HK-2 (cell line): ENCODE data around the gene PAXX.
A peak's percentile ranks its signal among the peaks of the same experiment; 100 is the strongest.

Experiments
- DNase-seq: peaks from one replicate; pipeline ENCODE4 v3.0.0-alpha.2; 2018; ENCODE audit not compliant: unreplicated experiment

The PAXX gene

DNA sequence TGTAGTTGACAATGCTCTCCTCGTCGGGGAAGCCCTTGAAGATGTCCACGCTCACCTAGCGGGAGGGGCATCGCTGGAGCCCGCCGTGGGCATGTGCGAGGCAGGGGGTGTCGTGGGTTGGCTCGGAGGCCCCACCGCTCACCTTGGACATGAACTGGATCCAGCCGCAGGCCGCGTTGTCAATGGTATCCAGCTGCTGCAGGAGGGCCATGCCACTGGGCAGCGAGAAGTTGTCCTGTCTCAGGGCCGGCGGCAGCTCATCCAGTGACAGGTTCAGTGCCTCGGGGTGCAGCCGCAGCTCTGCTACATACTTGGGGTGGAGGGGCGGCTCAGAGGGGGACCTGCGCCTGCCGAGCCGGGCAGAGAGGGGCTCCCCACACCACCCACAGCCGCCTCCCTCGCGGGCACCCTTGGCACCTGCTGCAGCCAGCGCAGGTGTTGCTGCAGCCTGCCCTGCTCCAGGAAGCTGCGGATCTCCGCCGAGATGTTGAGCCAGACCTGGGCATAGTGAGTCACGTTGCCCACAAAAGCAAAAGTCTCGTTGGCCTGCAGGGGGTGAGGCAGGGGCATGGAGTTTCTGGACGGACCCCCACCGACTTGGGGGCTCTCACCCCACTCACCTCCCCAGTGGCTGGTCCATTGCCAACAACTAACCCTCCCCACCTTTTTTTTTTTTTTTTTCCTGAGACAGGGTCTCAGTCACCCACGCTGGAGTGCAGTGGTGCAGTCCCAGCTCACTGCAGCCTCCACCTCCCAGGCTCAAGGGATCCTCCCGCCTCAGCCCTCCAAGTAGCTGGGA, 26.7 kb downstream of the PAXX start:
- DNase-seq, result no peak

DNA sequence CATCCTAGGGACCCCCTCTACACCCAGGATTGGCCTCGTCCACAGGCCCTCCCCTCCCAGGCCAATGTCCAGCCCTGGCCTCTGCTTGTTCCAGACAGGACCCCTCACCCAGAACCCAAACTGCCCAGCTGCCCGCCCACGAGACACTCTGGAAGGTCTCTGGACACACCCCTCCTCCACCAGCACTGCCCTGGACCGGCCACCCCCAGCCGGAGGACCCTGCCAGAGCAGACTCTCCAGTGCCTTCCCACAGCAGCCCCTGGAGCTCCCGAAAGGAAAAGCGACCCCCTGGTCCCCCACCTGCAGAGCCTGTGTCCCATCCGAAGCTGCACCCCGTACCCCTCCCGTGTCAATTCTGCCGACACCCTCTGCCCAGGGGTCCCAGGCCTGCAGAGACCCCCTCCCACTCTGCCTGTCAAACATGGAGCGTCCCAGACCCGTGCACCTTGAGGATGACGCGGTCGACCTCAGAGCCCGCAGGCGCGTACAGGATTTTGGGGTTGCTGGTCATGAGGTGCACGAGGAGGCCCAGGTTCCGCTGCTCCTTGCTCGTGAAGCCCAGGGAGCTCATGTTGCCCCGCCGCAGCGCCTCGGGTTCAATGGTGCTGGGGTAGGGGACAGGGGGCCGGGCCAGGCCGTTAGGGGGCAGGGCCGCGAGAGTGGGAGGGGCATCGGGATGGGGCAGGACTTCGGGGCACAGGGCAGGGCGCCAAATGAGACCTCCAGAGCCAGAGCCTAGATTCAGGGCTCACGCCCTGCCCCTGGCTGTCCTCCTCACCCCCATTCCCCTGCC, 27.9 kb downstream of the PAXX start:
- no peak for DNase-seq

DNA sequence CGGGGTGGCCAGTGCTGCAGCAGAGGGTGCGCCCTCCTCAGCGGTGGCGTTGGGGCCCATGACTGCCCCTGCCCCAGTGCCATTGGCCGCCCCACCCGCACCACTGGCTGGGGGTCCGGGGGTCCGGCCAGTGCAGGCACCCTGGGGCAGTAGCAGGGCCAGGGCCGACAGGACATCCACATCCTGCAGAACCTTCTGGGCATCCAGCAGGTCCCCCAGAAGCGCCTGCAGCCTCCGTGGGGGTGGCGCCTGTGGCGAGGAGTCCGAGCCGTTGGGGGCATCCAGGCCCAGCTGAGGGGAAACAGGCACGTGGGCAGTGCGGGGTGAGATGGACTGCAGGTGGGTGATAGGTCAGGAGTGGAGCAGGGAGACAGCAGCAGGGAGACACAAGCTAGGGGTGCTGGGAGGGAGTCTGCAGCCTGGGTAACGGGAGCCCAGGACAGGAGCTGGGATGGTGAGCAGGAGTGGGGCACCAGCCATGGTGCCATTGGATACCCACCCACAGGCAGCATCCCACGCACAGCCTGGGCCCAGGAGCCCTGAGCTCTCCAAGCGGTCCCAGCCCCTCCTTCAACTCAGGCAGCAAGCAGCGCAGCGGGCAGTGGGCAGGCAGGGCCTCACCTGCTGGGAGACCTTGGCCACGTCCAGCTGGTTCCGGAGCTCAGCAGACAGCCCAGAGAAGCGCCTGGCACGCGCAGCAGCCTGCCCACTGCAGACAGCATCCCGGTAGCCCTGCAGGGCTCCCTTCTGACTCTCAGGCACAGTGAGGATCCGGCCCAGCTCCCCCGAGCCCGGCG, 28.7 kb downstream of the PAXX start:
- no peak for DNase-seq

DNA sequence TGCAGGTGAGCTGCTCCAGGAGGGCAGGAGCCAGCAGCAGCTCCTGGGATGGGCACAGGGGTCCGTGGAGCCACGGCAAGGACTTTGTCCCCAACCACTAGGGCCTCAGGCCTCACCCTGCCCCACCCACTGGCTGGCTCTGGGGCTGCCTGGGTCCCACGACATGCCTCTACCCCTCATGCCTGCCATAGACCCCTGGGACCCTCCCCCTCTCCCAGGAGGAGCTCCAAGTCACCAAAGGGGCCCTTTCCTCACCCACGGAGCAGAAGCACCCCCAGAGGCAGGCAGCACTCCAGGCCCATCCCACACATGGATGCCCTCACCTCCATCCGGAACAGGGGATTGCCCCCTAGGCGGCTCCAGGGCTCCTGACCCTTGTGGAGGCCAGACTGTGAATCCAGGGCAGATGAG, 29.4 kb downstream of the PAXX start:
- DNase-seq, result no peak

- peak; percentile 75 for DNase-seq
Observed at GRCh38 chr9:137021979-137022661, 29.9 kb downstream of the PAXX start.

- DNase-seq, result no peak
Observed at GRCh38 chr9:137022662-137023008, 30.4 kb downstream of the PAXX start.

GRCh38 chr9:137023157-137023556, 30.9 kb downstream of the PAXX start:
- DNase-seq, result no peak

DNA sequence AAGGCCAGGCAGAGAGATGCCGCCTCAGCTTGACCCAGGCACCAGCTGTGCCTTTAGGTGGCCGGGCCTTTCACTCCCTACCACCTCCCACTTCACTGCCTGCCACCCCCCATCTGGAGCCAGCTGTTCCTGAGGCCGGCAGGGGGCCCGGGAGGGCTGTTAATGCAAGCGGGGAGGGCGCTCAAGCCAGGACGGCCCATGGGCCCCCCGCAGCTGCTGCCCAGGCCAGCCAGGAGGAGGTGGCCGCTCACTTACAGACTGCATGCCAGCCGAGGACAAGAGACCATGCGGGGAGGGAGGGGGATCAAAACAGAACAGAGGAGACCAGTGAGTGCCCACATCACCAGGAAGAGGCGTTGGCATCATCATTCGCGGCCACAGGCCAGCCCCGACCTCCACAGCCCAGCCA, 31.4 kb downstream of the PAXX start:
- DNase-seq, result no peak

DNA sequence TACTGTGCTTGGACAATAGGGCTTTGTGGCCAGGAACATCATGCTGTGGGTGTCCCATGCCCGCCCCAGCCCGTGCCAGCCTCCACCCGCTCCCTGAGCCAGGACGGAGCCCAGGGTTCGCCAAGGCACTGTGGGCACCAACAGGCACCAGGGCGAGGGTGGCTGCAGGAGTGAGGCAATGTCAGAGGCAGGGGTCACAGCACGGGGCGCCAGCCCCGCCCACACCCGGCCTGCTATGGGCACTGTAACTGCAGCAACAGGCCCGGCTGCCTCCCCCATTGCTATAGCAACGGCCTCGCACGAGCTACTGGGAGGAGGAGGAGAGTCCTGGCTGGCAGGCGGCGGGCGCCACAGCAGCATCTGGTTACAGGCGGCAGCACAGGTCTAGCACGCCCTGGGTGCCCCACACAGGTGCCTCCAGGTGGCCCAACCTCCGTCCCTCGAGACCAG, 33.3 kb downstream of the PAXX start:
- DNase-seq, result no peak

GRCh38 chr9:137026384-137026783, 34.2 kb downstream of the PAXX start:
- no peak for DNase-seq

GRCh38 chr9:137026828-137027227, 34.6 kb downstream of the PAXX start:
- no peak for DNase-seq

DNA sequence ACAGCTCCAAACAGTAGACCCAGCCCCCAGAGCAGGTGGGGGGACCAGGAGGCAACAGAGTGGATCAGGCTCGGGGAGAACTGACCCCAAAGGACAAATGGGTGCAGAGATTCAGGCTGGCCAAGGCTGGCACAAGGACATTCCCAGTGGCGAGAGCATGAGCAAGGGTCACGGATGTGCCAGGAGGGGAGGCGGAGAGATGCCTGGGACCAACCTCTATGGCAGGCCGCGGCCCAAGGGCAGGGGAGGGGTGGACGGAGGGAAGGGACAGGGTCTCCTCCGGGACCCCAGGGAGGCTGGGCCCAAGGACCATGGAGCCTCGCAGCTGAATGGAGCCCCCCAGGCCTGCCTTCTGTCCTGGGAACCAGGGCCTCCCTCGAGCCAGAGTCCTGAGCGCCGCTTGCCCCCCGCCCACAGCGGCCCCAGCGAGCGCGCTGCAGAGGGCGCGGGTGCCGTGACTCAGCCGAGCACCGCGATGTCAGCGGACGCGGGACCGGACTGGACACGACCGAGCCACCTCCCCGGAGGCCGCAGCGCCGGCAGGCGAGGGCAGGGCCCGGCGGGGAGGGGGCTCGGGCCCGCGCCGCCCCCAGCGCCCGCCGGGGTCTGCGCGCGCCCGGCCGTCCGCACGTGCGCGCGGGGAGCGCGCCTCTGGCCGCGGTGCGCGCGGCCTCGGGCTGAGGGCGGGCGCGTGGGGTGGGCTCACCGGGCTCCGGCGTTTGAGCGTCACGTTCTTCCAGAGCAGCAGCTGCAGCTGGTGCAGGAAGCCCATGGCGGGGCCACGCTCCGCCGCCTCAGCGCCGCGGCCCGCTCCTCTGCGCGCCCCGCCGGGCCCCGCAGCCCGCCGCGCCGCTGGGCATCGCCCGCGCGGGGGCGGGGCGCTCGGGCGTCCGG, 35.4 kb downstream of the PAXX start, which contains the start of gene ABCA2:
ABCA2 (minus strand) TSS at position 869 of the 894 bp plus-strand sequence; CDS start at position 772, 97 bp downstream.
- peak; percentile 34 for DNase-seq

DNA sequence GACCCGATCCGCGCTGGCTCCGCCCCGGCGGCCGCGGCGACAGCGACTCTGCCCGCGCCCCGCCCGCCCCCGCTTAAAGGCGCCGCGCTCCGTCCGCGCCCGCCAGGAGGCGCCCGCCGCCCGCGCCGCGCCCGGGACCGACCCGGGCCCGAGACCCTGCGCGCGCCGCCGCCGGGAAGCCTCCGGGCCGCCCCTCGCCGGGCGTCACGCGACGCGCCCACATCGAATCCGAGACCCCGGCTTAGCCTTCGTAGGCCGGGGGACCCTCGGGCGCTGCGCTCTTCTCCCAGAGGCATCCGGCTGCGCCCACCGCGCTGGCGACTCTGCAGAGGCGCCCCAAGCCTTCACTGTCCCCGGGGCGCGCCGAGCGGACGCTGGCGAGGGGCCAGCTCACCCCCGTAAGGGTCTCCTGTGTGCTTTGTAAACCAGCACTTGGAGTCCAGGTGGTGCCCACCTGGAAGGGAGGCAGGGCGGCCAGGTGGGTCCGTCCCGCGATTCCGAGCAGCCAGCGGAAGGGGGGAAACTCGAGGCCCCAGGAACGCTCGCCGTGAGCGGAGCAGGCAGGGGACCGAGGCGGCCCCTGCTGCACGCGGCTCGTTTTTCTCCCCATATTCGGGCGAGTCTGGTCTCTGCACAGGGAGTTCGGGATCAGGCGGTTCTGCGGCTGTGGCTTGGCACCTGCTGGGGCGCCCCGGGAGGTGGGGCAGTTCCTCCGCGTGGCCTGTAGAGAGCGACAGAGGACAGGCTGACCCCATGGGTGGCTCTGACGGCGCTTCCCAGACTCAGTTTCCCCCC, 36.2 kb downstream of the PAXX start:
- DNase-seq, result peak; percentile 51

GRCh38 chr9:137029058-137029936, 37.1 kb downstream of the PAXX start:
- DNase-seq, result peak; percentile 83

DNA sequence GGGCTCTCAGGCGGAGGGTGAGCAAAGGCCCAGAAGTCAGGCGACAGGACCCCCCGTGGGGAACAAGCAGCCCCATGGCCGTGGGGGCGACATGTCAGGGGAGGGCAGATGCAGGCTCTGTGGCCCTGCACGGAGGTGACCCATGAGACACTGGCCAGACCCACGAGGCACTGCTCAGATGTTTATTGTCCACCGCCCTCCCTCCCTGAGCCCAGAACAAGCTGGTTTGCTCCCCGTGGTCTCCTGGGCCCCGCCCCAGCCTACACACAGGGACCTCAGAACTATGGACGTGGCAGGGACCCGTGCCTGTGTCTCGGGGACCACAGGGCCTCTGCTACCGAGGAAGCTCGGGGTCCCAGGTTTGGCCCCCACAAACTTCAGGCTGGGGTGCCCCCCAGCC, 37.8 kb downstream of the PAXX start:
- DNase-seq, result no peak

GRCh38 chr9:137030538-137031527, 38.6 kb downstream of the PAXX start:
- DNase-seq, result peak; percentile 54

GRCh38 chr9:137031904-137032640, 39.9 kb downstream of the PAXX start, which contains the start of gene FUT7:
Gene FUT7, minus strand, starts transcription at chr9:137032088. Its CDS starts 97 bp downstream, at chr9:137031991.
- no peak for DNase-seq
